Retina (tissue), 1 donor: ENCODE data around the gene CDH1.

Experiments
- DNase-seq: peaks from one replicate; pipeline ENCODE4 v3.0.0-alpha.2; 2016

The CDH1 gene

DNA sequence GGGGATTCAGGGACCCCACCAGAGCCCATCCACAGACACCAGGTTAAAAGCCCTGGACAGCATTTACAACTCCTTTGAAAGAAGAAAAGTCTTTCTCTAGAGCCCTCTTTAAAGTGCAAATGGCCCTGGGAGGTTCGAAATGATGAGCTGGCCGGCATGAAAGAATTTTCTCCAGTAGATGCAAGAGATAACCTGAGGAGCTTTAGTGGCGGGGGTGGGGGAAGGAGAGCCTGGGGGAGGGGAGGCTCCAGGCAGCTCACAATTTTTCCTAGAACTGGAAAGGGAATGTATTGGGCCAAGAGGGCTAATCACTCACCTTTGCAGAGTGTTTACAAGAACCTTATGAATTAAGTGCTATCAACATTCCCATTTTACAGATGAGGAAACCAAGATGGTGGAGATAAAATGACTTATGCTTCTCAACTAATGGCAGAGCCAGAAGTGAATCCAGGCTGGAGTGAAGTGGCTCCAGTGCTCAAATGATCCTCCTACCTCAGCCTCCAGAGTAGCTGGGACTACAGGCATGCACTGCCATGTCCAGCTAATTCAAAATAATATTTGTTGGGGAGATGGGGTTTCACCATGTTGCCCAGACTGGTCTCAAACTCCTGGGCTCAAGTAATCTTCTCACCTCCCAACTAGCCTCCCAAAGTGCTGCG, 4.2 kb upstream of the CDH1 start:
- DNase-seq: no peak

DNA sequence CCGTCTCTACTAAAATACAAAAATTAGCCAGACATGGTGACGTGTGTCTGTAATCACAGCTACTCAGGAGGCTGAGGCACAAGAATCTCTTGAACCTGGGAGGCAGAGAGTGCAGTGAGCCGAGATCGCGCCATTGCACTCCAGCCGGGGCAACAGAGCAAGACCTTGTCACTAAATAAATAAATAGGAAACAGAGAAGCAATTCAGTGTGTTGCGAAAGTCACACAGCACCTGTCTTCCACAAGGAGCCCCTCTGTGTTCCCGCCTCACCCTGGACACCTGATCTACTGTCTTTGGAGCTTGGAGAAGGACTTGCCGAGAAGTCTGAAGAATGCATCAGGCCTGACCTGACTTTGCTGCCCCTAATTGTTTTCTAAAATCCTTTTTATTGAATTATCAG, 3.5 kb upstream of the CDH1 start:
- no peak for DNase-seq

DNA sequence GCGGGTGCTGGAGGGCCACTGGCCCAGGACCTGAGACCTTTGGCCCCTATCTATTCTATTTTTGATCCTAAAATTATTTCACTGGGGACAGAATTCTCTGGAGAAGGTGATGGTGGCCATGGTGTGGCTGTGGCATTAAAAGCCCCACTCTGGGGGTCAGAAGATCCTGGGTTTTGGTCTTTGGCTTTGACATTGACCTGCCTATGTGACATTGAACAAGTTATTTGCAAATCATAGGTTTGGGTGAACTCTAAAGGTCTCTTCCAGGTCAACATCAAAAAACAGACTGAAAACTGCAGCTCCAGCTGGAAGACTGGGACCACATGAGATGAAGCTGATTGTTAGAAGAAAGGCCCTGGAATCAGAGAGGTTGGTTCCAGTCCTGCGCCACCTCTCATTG, 2.3 kb upstream of the CDH1 start:
- no peak for DNase-seq

GRCh38 chr16:68736561-68736960, 531 bp upstream of the CDH1 start:
- DNase-seq: no peak

DNA sequence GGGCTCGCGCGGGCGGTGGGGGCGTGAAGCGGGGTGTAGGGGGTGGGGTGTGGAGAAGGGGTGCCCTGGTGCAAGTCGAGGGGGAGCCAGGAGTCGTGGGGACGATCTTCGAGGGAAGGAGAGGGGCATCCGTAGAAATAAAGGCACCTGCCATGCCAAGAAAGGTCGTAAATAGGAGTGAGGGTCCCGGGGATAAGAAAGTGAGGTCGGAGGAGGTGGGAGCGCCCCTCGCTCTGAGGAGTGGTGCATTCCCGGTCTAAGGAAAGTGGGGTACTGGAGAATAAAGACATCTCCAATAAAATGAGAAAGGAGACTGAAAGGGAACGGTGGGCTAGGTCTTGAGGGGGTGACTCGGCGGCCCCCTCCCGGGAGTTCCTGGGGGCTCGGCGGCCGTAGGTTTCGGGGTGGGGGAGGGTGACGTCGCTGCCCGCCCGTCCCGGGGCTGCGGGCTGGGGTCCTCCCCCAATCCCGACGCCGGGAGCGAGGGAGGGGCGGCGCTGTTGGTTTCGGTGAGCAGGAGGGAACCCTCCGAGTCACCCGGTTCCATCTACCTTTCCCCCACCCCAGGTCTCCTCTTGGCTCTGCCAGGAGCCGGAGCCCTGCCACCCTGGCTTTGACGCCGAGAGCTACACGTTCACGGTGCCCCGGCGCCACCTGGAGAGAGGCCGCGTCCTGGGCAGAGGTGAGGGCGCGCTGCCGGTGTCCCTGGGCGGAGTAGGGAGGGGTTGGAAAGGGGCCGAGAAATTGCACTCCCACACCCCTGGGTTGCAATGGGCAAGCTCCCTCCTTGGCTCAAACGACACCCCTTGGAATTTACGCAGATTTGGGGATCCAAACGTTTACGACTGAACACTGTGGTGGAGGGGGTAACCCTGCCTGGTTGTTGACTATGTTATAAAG, 888 bp downstream of the CDH1 start:
- DNase-seq: peak; percentile 36

DNA sequence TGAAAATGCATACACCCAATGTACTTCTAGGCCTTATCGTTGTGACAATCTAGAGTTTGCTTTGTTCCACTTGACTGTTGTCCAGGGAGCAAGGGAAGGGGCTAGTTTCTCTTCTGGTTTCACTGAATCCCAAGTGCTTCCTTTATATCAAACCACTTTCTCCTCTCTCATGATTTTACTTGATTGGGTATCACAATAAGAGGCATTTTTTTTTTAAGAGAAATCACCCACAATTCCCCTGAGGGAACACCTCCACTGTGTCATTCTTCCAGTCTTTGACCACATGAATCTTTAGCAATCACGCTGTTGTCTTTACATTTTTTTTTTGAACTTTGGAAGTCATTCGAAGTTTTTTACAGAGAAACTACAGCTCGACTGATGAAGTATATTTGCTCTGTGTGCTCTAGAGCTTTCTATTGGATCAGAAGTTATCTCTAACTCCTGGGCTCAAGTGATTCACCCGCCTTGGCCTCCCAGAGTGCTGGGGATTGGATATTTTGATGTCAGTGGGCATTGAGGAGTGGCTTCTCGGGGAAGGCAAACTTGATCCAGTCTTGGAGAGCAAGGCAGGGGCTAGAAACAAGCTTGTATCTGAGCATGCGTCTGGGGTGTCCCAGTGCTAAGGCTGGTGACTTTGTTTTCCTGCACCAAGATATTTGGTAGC, 3.0 kb downstream of the CDH1 start:
- DNase-seq: no peak

GRCh38 chr16:68740628-68741346, 3.7 kb downstream of the CDH1 start:
- no peak for DNase-seq

- no peak for DNase-seq
These were observed 6.6 kb downstream of the CDH1 start for GRCh38 chr16:68743664-68744063.

GRCh38 chr16:68744744-68745280, 7.7 kb downstream of the CDH1 start:
- no peak for DNase-seq

GRCh38 chr16:68746951-68747350, 9.9 kb downstream of the CDH1 start:
- DNase-seq: no peak

DNA sequence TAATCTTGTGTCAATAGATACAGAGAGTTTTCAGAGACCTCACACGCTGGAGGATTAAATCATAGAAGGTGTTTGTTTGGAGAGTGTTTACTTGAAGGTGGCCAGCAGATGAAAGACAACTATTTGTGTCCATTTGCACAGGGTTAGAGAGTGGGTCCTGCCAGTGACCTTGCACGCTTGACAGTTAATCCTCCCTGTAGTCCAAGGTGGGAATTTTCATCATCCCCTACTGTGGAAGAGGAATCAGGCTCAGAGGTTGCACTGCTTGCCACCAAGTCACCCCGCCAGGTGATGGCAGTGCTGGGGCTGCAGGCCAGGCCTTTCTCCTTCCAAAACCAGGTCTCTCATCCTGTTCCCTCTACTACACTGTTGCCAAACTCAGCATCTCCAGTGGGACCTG, 12.3 kb downstream of the CDH1 start:
- DNase-seq: no peak

DNA sequence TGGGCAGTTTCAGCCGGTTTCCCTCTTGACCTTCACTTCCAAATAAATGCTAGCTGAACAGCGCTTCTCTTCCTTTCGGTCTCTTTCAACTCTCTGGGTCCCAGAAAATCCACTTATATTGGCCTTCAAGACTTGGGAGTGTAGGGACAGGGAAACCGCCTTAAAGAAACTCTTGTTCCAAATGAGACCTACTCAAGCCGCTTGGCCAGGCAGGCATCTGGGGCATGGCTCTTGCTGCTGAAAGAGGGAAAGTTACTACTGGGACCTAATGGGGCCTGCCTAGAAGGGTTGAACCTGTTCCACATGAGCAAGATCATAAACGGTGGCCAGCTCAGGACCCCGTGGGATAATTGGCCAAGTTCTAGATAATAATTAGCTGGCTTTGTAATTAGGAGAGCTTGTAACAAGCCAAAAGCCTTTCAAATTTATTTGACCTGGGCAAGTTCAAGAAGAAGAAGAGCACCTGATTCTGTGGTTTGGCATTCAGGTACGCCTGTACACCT, 13.2 kb downstream of the CDH1 start:
- no peak for DNase-seq

DNA sequence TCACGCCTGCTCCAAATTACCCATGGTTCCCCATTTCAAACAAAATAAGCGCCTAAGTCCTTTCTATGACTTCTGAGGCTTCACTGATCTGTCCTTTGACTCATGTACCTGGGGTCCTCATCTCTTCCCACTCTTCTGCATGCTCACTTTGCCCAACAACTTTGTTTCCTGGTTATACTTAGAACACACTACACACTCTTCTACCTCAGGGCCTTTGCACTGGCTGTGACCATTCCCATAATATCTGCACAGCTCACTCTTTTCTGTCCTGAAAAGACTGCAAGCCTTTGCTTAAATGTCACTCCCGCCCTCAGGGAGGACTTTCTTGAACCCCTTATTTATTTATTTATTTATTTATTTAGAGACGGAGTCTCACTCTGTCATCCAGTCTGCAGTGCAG, 14.1 kb downstream of the CDH1 start:
- DNase-seq: no peak

DNA sequence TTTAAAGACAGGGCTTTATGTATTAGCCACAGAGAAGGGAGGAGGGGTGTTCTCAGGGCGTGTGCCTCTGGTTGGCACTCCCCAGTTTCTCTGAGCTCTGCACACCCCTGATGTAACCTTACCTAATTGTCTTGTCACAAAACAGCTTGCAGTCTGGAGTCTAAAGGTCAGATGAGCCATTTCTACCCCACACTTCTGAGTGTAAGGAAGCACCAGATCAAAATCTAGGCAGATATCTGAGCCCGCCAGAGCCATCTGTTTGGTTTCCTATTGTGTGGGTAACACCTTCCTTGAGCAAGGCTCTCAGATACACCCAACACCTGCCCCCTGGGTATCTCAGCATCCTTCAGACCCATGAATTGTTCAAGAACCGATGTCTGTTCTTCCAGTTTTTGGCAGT, 15.5 kb downstream of the CDH1 start:
- no peak for DNase-seq

GRCh38 chr16:68754084-68754792, 17.1 kb downstream of the CDH1 start:
- no peak for DNase-seq

DNA sequence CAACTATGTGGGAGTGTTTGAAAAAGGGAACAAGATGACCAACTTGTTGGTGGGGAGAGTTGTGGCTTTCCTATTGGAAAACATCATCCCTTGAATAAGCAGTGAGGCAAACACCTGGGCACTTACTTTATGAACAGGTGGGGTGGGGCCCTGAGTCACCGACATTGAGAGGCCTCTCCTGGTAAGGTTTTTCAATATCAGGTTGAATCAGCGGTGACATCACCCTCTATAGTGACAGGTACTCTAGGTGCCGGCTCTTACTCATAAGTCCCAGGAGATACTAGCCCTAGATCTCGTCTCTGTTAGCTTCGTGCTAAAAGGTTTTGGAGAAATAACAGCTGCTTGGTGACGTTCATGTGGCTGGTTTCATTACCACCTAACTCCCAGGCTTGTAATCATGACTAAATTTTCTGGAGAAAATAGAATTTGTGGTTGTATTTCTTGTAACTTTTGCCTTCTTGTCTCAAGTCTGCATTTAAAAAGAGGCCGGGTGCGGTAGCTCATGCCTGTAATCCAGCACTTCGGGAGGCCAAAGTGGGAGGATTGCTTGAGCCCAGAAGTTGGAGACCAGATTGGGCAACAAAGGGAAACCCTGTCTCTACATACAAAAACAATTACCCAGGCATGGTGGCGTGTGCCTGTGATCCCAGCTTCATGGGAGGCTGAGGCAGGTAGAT, 19.3 kb downstream of the CDH1 start:
- no peak for DNase-seq

GRCh38 chr16:68757625-68757935, 20.5 kb downstream of the CDH1 start:
- no peak for DNase-seq

DNA sequence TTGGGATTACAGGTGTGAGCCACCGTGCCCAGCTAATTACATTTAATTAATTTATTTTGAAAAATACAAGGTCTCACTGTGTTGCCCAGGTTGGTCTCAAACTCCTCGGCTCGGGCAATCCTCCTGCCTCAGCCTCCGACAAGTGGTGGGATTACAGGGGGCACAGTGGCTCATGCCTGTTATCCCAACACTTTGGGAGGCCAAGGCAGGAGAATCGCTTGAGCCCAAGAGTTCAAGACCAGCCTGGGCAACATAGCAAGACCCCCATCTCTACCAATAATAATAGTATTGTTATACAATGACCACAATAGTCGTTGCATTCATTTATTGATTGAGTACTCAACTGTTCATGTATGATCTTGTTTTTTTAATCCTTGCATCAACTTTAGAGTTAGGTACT, 22.0 kb downstream of the CDH1 start:
- DNase-seq: no peak

DNA sequence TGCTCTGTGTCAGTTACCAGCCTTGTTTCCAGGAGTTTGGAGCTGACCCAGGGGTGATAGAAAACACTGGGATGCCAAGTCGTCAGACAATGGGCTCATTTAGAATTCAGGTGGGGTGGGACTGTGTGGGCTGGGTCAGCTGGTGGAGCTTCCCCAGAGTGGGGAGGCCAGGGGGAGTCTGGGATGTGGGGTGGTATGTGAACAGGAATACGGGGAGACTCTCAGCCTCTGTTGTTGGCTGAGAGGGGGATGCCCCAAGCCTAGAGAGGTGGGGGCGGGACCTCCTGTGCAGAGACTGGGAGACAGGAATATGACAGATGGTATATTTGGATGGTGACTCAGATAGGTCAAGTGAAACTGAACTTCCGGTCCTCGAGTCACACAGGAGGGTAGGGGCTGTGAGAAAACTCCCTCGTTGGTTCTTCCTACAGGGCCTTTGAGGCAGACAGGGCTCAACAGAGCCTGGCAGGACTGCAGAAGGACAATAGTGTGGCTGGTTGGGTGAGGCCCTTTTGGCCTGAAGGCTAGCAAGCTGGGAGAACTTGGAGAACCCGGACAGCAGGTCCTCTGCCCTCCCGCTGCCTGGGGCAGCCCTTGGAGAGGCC, 23.7 kb downstream of the CDH1 start:
- DNase-seq: no peak

- no peak for DNase-seq
These were observed 26.1 kb downstream of the CDH1 start for GRCh38 chr16:68762996-68763756.
